Uterus (tissue), 4 donors: ENCODE measurements around the gene ATF7. TPM values are rescaled to one million over a fixed set of nuclear protein-coding genes. Genes with fewer than 3 reads are reported as not detected.

Experiments
- DNase-seq, 2 donors: peaks; one replicate each; pipeline ENCODE4 v3.0.0-alpha.2; 2019 to 2020
- H3K27ac ChIP-seq, 2 donors: fragments of 200-600 bp; sonication (generic); 1 replicate in 1 of 2; 2 replicates in 1 of 2; pipeline ENCODE4 v1.5.1; 2016 to 2018
- H3K27me3 ChIP-seq, 2 donors: fragments of 200-600 bp; sonication (generic); one replicate each; pipeline ENCODE4 v1.5.1; 2018 to 2019; ENCODE audit warnings: control low read depth in 1 of 2
- H3K36me3 ChIP-seq, 2 donors: fragments of 200-600 bp; sonication (generic); one replicate each; pipeline ENCODE4 v1.5.1; 2019; ENCODE audit warnings: control low read depth in 1 of 2
- H3K4me1 ChIP-seq, 2 donors: fragments of 200-600 bp; sonication (generic); one replicate each; pipeline ENCODE4 v1.5.1; 2018 to 2019; ENCODE audit warnings: control low read depth in 1 of 2
- H3K4me3 ChIP-seq, 2 donors: fragments of 200-600 bp; sonication (generic); 1 replicate in 1 of 2; 2 replicates in 1 of 2; pipeline ENCODE4 v1.5.1; 2018 to 2019; ENCODE audit warnings: mild to moderate bottlenecking in 1 of 2
- H3K9me3 ChIP-seq, 2 donors: fragments of 200-600 bp; sonication (generic); one replicate each; pipeline ENCODE4 v1.5.1; 2019; ENCODE audit warnings: control low read depth in 1 of 2
- CTCF ChIP-seq, 4 experiments: fragments of 200-600 bp in 2 of 4; fragments of 450-650 bp in 2 of 4; sonication (generic) in 2 of 4; IDR thresholded peaks; one replicate each; pipeline ENCODE4 v1.5.1; 2016 to 2019; ENCODE audit warnings: antibody characterized with exemption in 4 of 4, mild to moderate bottlenecking in 2 of 4, moderate library complexity in 1 of 4
- POLR2A ChIP-seq, 2 donors: fragments of 450-650 bp; IDR thresholded peaks; one replicate each; pipeline ENCODE4 v1.6.1; 2016; ENCODE audit warnings: antibody characterized with exemption in 2 of 2, mild to moderate bottlenecking in 1 of 2, moderate library complexity in 1 of 2
- intact Hi-C: fragments of 100-400 bp; cut with DNase I; formaldehyde crosslinking; loops from one replicate; pipeline ENCODE4 v1.15.1; 2023; ENCODE audit warnings: low total_unique reads
- total RNA-seq, 4 donors: library from RNA; depleted of rRNA in 3 of 4; stranded (reverse); fragments of >200 nt in 3 of 4; gene quantifications; one replicate each; pipeline versions ENCODE4 v1.1.0 to v1.2.4, GENCODE V29; 2014 to 2023
- donor health status: DM: yes; HTN: yes; CAD: no.

The ATF7 gene
- total RNA-seq, 4 donors from 2014 or later, result 10.6 to 47.6 (median 21.3) TPM

- intact Hi-C loops, result no loop called here
Observed at GRCh38 chr12:53624458-53624857, 1.7 kb downstream of the ATF7 start.

GRCh38 chr12:53623548-53624385 is 2.4 kb downstream of the ATF7 start:
- Histone ChIP-seq H3K36me3 (no peaks in the 10 kb centered on the region), H3K4me3 (peak overlapping the region; percentile 62 to 70), H3K9me3 (no peaks in the 10 kb centered on the region), H3K27ac (peak overlapping the region; percentile 92 to 95), H3K4me1 (peaks cover 0 to 3% of the 10 kb centered on the region in 2 donors), H3K27me3 (no peaks in the 10 kb centered on the region)
- TF ChIP-seq POLR2A (IDR thresholded peaks at IDR 0.05) (peak; percentile 29 to 61), CTCF (IDR thresholded peaks at IDR 0.05) (no peak)
- peak in 1 of 2 donors; percentile 30 for DNase-seq
- intact Hi-C loops, result no loop called here

More at GRCh38 chr12:53624458-53624857, 1.7 kb downstream of the ATF7 start:
- no peak for DNase-seq
- Histone ChIP-seq H3K27ac (peak overlapping the region; percentile 92 to 95), H3K4me1 (peaks cover 0 to 3% of the 10 kb centered on the region in 2 donors), H3K27me3 (no peaks in the 10 kb centered on the region), H3K36me3 (no peaks in the 10 kb centered on the region), H3K4me3 (peak overlapping the region; percentile 62 to 70), H3K9me3 (no peaks in the 10 kb centered on the region)
- TF ChIP-seq POLR2A (IDR thresholded peaks at IDR 0.05) (no peak), CTCF (IDR thresholded peaks at IDR 0.05) (no peak)

GRCh38 chr12:53622724-53623123 is 3.5 kb downstream of the ATF7 start:
- H3K36me3 ChIP-seq, result no peaks in the 10 kb centered on the region
- intact Hi-C loops, result no loop called here
- H3K9me3 ChIP-seq, result no peaks in the 10 kb centered on the region
- no peak for DNase-seq
- no peak overlapping the region for H3K4me3 ChIP-seq
- H3K4me1 ChIP-seq, result peaks cover 0 to 3% of the 10 kb centered on the region in 2 donors
- no peaks in the 10 kb centered on the region for H3K27me3 ChIP-seq
- peak overlapping the region; percentile 14 to 92 for H3K27ac ChIP-seq
- TF ChIP-seq CTCF (IDR thresholded peaks at IDR 0.05), result no peak
- TF ChIP-seq POLR2A (IDR thresholded peaks at IDR 0.05), result no peak

- no peaks in the 10 kb centered on the region for H3K27me3 ChIP-seq
- peaks cover 3 to 4% of the 10 kb centered on the region in 2 donors for H3K4me1 ChIP-seq
- no peak for DNase-seq
- intact Hi-C loops, result no loop called here
- no peaks in the 10 kb centered on the region for H3K9me3 ChIP-seq
- no peaks in the 10 kb centered on the region for H3K36me3 ChIP-seq
- H3K27ac ChIP-seq, result peak overlapping the region; percentile 20 to 54
- peak overlapping the region in 1 of 2 donors; percentile 6 for H3K4me3 ChIP-seq
- TF ChIP-seq POLR2A (IDR thresholded peaks at IDR 0.05) (no peak), CTCF (IDR thresholded peaks at IDR 0.05) (no peak)
Observed at GRCh38 chr12:53618275-53618674, 7.9 kb downstream of the ATF7 start.

- no peak for TF ChIP-seq CTCF (IDR thresholded peaks at IDR 0.05)
- TF ChIP-seq POLR2A (IDR thresholded peaks at IDR 0.05), result no peak
- intact Hi-C loops, result no loop called here
- H3K4me1 ChIP-seq, result peaks cover 3 to 4% of the 10 kb centered on the region in 2 donors
- no peaks in the 10 kb centered on the region for H3K27me3 ChIP-seq
- peak overlapping the region; percentile 47 to 54 for H3K27ac ChIP-seq
- no peak for DNase-seq
- peak overlapping the region in 1 of 2 donors; percentile 6 for H3K4me3 ChIP-seq
- H3K9me3 ChIP-seq, result no peaks in the 10 kb centered on the region
- no peaks in the 10 kb centered on the region for H3K36me3 ChIP-seq
Observed at GRCh38 chr12:53617700-53618099, 8.5 kb downstream of the ATF7 start.
